Lower leg skin (tissue), 4 donors: ENCODE data around the gene GPBAR1. TPM values are rescaled to one million over a fixed set of nuclear protein-coding genes. Genes with fewer than 3 reads are reported as not detected.

ENCODE experiments used
- DNase-seq, 2 donors: peaks; one replicate each; pipeline ENCODE4 v3.0.0-alpha.2; 2019; ENCODE audit warnings: low spot score in 2 of 2
- H3K4me3 ChIP-seq: fragments of 200-600 bp; sonication (generic); 2 replicates; pipeline ENCODE4 v1.5.1; 2017; ENCODE audit warnings: mild to moderate bottlenecking, low read depth; ENCODE audit not compliant: poor library complexity, severe bottlenecking
- POLR2A ChIP-seq, 2 donors: fragments of 450-650 bp; IDR thresholded peaks; one replicate each; pipeline ENCODE4 v1.6.1; 2016 to 2017; ENCODE audit warnings: antibody characterized with exemption in 2 of 2, mild to moderate bottlenecking in 1 of 2, moderate library complexity in 1 of 2
- WGBS, 2 donors: methylation state at CpG; one replicate each; pipeline ENCODE4 v1.1.5; 2018; 5-methylcytosine and 5-hydroxymethylcytosine counted together
- intact Hi-C: fragments of 100-400 bp; cut with DNase I; formaldehyde crosslinking; loops from one replicate; pipeline ENCODE4 v1.15.0; 2023; ENCODE audit warnings: low total_unique reads
- total RNA-seq, 4 donors: library from RNA; depleted of rRNA; stranded (reverse); fragments of >200 nt; gene quantifications; one replicate each; pipeline ENCODE4 v1.1.0, GENCODE V29; 2016
- TF ChIP-seq, protein P1 (sequence below), 3 donors: fragments of 450-650 bp; IDR thresholded peaks; one replicate each; pipeline ENCODE4 v1.5.1; 2016; ENCODE audit warnings: antibody characterized with exemption in 3 of 3, mild to moderate bottlenecking in 3 of 3, moderate library complexity in 2 of 3

GPBAR1 gene
- total RNA-seq, 4 donors from 2014 or later = 0.34 to 1.7 (median 1.4) TPM

DNA sequence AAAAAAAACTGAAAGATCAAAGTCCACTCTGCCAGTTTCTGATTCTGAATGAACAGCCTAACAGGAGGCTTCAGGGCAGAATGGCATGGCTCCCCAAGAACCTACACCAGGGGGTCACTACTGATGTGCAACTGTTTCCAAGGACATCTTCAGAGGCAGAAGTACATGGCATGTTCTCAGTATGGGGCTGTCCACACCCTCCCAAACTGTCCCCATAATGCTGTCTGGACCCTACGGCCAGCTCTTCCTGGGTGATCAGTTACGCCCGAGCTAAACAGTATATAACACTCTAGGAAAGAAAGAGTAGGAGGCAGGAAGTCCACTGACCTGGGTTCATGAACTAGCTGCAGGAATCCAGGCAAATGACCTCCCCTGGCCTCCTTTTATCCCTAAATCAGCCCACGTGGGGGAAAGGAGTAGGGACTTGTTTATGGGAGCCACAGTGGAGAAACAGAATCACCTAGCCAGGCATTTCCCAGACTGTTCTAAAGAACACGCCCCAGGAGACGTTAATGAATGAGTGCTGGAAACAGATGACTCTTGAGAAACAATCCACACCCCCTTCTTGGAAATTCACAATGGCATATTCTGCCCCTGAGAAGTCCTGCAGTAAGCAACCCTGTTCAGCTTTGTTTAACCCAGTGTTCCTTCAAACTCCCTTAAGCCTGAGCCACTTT is 29.0 kb downstream of the GPBAR1 start:
- DNase-seq = peak in 1 of 2 donors; percentile 83
- intact Hi-C loops = no loop called here
- H3K4me3 ChIP-seq = no peak overlapping the region
- no peak for TF ChIP-seq POLR2A (IDR thresholded peaks at IDR 0.05)
- TF ChIP-seq, protein P1, sequence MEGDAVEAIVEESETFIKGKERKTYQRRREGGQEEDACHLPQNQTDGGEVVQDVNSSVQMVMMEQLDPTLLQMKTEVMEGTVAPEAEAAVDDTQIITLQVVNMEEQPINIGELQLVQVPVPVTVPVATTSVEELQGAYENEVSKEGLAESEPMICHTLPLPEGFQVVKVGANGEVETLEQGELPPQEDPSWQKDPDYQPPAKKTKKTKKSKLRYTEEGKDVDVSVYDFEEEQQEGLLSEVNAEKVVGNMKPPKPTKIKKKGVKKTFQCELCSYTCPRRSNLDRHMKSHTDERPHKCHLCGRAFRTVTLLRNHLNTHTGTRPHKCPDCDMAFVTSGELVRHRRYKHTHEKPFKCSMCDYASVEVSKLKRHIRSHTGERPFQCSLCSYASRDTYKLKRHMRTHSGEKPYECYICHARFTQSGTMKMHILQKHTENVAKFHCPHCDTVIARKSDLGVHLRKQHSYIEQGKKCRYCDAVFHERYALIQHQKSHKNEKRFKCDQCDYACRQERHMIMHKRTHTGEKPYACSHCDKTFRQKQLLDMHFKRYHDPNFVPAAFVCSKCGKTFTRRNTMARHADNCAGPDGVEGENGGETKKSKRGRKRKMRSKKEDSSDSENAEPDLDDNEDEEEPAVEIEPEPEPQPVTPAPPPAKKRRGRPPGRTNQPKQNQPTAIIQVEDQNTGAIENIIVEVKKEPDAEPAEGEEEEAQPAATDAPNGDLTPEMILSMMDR (IDR thresholded peaks at IDR 0.05) = no peak
- 6 to 10% methylated on average over 4 to 6 of the region's 6 CpGs for WGBS, 2 donors

DNA sequence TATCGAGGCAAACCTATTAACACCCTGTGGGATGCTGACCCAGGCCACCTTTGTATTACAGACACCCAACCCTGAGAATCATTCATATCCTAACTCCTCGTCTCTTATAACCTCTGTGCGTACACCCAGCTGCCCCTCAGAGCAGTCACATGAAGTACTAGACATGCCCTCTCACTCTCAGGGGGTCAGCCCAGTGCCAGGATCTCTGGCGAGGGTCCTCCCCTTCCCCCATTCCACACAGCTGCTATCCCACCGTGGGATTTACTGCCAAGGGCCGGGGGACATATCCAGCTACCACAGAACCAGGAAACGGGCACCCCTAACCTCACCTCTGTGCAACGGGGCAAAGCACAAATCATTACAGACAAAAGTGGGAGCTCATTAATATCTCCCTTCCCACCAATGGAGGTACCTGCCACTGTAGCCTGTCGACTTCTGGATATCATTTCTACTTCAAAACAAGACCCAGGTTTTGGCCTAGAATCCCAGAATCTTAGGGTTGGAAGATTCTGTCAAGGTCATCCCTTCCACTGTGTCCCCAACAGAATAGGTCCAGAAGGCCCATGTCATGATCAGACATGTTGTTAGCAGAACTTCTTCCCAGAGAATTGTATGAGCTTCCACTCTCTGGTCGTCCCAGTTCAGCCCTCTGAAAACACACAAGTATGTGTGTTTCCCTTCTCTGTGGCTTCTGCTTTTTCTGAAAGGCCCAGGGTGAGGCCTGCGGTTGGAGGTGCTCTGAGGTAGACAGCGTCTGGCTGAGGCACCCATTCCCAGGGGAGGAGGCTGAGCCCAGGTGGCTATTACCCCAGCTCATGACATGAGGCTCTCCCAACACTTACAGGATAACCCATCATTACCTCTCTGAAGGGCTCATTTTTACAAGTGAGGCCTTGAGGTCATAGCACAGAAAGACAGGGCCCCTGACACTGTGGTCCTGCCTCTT is 29.8 kb downstream of the GPBAR1 start:
- intact Hi-C loops = no loop called here
- TF ChIP-seq, protein P1 (IDR thresholded peaks at IDR 0.05) = no peak
- no peak for TF ChIP-seq POLR2A (IDR thresholded peaks at IDR 0.05)
- DNase-seq = no peak
- WGBS, 2 donors = 18 to 20% methylated on average over 12 of the region's 12 CpGs
- no peak overlapping the region for H3K4me3 ChIP-seq

DNA sequence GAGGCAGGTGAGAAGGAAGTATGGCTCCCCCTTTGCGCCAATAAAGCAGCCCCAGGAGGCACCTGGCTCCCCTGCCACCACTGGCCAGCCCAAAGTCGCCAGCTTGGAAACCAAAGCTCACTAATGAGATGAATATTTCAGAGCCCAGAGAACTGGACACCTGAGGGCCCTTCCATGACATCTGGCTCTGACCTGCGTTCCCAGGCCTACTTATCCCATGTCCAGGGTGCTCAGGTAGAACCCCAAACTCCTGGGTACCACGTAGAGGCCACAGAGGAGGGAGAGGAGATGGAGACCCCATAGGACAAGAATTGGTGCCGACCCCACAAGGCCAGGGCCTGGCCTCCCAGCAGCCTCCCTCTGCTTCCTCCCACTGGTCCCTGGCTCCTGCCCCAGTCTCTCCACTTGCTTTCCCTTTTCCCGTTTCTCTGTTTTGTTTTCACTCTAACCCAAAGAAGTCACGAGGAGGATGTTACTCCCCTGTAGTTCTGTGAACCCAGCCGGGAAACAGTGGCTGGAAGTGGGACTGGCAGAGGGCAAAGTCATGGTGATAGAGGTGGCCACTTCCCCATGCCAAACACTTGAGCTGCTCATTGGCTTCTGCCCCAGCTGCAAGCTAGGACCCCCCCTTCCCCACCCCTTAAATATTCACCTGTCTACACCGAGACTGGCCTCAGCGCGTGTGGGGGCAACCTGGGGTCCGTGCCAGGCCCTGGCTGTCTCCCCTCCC is 30.7 kb downstream of the GPBAR1 start:
- intact Hi-C loops = no loop called here
- TF ChIP-seq, protein P1 (IDR thresholded peaks at IDR 0.05) = no peak
- TF ChIP-seq POLR2A (IDR thresholded peaks at IDR 0.05) = no peak
- H3K4me3 ChIP-seq = peak overlapping the region; percentile 86
- no peak for DNase-seq
- 10 to 15% methylated on average over 12 of the region's 12 CpGs for WGBS, 2 donors

DNA sequence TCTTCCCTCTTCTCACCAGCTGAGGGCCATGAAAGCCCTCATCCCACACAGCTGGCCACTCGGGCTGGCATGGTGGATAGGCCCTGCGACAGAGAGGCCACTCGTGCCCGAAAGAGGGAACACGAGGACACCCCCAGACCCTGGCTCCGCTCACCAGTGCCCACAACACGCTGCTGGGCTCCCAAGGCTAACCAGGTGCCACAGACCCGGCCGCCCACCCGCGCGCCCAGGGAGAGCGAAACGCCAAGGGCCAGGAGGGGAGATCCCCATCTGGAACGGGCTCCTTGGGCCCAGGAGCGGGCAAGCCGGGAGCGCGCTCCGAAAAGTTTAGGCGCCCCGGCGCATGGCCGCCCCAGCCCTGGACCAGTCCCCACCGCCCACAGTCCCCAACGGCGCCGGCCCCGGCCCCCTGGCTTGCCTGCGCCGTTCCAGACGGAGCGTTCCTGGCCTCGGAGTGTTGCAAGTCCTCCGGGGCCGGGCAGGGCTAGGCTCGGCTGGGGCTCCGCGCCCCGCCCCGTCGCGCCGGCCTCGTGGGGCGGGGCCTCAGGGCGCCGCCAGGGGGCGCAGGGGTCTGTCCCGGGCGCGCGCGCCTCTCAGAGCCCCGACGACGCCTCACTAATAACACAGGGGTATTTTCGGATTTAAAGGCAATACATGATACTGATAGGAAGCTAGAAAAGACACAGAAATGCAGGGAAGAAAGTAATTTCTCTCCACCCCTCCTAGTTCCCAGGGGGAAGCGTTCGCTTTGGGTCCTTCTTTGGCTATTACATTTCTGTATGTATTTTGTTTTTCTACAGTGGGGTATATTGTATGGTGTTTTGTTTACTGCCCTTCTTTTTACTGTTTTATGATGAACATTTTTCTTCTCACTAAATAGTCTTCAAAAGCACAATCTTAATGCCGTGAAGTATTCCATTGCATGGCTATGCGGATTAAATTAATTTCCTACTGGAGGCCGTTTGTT is 31.5 kb downstream of the GPBAR1 start, which contains the start of gene TMBIM1:
TSS of gene TMBIM1 (minus strand) at position 456 of the 967 bp plus-strand sequence. CDS start 10,362 bp downstream, outside the sequence.
- H3K4me3 ChIP-seq = peak within 1 kb of the TSS; percentile 86
- DNase-seq = peak; percentile 77 to 96
- 5 to 8% methylated on average over 27 to 35 of the region's 63 CpGs for WGBS, 2 donors
- peak in 1 of 2 donors; percentile 22 for TF ChIP-seq POLR2A (IDR thresholded peaks at IDR 0.05)
- TF ChIP-seq, protein P1 (IDR thresholded peaks at IDR 0.05) = no peak
- intact Hi-C loops = no loop called here
